Measurements from ENCODE around the gene RPS6KA4. TPM values are rescaled to one million over a fixed set of nuclear protein-coding genes. Genes with fewer than 3 reads are reported as not detected.

Gene RPS6KA4
- total RNA-seq, 2 experiments from 2014 or later = 13.4 to 16.7 TPM

DNA sequence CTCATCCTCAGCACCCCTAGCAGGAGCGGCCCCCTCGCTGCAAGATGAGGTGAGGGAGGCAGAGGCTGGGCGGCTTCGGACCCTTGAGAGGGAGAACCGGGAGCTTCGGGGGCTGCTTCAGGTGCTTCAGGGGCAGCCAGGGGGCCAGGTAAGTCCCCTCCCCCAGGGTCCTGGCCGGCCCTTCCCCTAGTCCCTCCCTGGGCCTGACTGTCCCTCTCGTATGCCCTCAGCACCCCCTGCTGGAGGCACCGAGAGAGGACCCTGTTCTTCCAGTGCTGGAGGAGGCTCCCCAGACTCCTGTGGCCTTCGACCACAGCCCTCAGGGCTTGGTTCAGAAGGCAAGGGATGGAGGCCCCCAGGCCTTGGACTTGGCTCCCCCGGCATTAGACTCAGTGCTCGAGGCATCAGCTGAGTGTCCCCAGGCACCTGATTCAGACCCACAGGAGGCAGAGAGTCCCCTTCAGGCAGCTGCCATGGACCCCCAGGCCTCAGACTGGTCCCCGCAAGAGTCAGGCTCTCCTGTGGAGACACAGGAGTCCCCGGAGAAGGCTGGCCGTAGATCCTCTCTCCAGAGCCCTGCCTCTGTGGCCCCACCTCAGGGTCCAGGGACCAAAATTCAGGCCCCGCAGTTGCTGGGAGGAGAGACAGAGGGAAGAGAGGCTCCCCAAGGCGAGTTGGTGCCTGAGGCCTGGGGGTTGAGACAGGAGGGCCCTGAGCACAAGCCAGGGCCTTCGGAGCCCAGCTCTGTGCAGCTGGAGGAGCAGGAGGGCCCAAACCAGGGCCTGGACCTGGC, 15.0 kb upstream of the RPS6KA4 start:
- CTCF ChIA-PET (ENCODE audit: unreplicated experiment) = no interaction called here
- H3K36me3 ChIP-seq (ENCODE audit: insufficient read depth, low read length) = peaks cover 29% of the 10 kb centered on the region
- no peak overlapping the region for H3K4me3 ChIP-seq (ENCODE audit: low read depth, low read length, poor library complexity, severe bottlenecking)
- no peaks in the 10 kb centered on the region for H3K9me3 ChIP-seq (ENCODE audit: low read length)
- H3K79me2 ChIP-seq (ENCODE audit: insufficient read depth, low read depth, low read length) = peaks cover 9% of the 10 kb centered on the region; the same call in 1 of the 2 replicates
- TF ChIP-seq EZH2phosphoT487 (IDR thresholded peaks at IDR 0.05; ENCODE audit: borderline replicate concordance, low read depth, low read length) = no peak
- TF ChIP-seq, protein P1, sequence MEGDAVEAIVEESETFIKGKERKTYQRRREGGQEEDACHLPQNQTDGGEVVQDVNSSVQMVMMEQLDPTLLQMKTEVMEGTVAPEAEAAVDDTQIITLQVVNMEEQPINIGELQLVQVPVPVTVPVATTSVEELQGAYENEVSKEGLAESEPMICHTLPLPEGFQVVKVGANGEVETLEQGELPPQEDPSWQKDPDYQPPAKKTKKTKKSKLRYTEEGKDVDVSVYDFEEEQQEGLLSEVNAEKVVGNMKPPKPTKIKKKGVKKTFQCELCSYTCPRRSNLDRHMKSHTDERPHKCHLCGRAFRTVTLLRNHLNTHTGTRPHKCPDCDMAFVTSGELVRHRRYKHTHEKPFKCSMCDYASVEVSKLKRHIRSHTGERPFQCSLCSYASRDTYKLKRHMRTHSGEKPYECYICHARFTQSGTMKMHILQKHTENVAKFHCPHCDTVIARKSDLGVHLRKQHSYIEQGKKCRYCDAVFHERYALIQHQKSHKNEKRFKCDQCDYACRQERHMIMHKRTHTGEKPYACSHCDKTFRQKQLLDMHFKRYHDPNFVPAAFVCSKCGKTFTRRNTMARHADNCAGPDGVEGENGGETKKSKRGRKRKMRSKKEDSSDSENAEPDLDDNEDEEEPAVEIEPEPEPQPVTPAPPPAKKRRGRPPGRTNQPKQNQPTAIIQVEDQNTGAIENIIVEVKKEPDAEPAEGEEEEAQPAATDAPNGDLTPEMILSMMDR (conservative IDR thresholded peaks at IDR 0.05; ENCODE audit: low read length) = peak; percentile 49
- no peaks in the 10 kb centered on the region for H4K20me1 ChIP-seq (ENCODE audit: insufficient read depth, low read length)
- no peak overlapping the region for H3K27ac ChIP-seq (ENCODE audit: low read depth, low read length, poor library complexity, severe bottlenecking)
- no peak overlapping the region for H2AFZ ChIP-seq (ENCODE audit: low read length)
- BruUV-seq (replicated peaks) = no TSS peak
- H3K9me2 ChIP-seq (ENCODE audit: insufficient read depth, low read length) = no peaks in the 10 kb centered on the region
- peaks cover 26% of the 10 kb centered on the region for H3K4me1 ChIP-seq (ENCODE audit: insufficient read depth, low read length, poor library complexity, severe bottlenecking)
- intact Hi-C loops (cut with micrococcal nuclease; ENCODE audit: unreplicated experiment) = no loop called here
- POLR2A ChIA-PET = interaction anchor here (0.6 kb wide), 1 partner anchor 159 kb away, joined by 3 read pairs; no protein-coding TSS in a partner anchor
- no peak for DNase-seq (ENCODE audit: low spot score)
- H3K4me2 ChIP-seq (ENCODE audit: low read length) = no peak overlapping the region

DNA sequence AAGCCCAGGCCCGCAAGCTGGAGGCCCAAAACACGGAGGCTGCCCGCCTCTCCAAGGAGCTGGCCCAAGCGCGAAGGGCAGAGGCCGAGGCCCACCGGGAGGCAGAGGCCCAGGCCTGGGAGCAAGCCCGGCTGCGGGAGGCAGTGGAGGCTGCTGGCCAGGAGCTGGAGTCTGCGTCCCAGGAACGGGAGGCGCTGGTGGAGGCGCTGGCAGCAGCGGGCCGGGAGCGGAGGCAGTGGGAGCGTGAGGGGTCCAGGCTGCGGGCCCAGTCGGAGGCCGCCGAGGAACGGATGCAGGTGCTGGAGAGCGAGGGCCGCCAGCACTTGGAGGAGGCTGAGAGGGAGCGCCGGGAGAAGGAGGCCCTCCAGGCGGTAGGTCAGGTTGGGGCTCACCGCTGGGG, 14.2 kb upstream of the RPS6KA4 start:
- ChIA-PET CTCF (ENCODE audit: unreplicated experiment) (no interaction called here), POLR2A (no interaction called here)
- Histone ChIP-seq H3K4me2 (ENCODE audit: low read length) (no peak overlapping the region), H3K27ac (ENCODE audit: low read depth, low read length, poor library complexity, severe bottlenecking) (no peak overlapping the region), H3K9me3 (ENCODE audit: low read length) (no peaks in the 10 kb centered on the region), H3K9me2 (ENCODE audit: insufficient read depth, low read length) (no peaks in the 10 kb centered on the region), H3K4me1 (ENCODE audit: insufficient read depth, low read length, poor library complexity, severe bottlenecking) (peaks cover 21% of the 10 kb centered on the region), H3K36me3 (ENCODE audit: insufficient read depth, low read length) (peaks cover 29% of the 10 kb centered on the region), H2AFZ (ENCODE audit: low read length) (no peak overlapping the region), H3K4me3 (ENCODE audit: low read depth, low read length, poor library complexity, severe bottlenecking) (no peak overlapping the region), H4K20me1 (ENCODE audit: insufficient read depth, low read length) (no peaks in the 10 kb centered on the region), H3K79me2 (ENCODE audit: insufficient read depth, low read depth, low read length) (peaks cover under 1% of the 10 kb centered on the region; the same call in 1 of the 2 replicates)
- TF ChIP-seq EZH2phosphoT487 (IDR thresholded peaks at IDR 0.05; ENCODE audit: borderline replicate concordance, low read depth, low read length) = no peak
- TF ChIP-seq, protein P1 (conservative IDR thresholded peaks at IDR 0.05; ENCODE audit: low read length) = no peak
- no TSS peak for BruUV-seq (replicated peaks)
- no peak for DNase-seq (ENCODE audit: low spot score)
- intact Hi-C loops (cut with micrococcal nuclease; ENCODE audit: unreplicated experiment) = no loop called here

DNA sequence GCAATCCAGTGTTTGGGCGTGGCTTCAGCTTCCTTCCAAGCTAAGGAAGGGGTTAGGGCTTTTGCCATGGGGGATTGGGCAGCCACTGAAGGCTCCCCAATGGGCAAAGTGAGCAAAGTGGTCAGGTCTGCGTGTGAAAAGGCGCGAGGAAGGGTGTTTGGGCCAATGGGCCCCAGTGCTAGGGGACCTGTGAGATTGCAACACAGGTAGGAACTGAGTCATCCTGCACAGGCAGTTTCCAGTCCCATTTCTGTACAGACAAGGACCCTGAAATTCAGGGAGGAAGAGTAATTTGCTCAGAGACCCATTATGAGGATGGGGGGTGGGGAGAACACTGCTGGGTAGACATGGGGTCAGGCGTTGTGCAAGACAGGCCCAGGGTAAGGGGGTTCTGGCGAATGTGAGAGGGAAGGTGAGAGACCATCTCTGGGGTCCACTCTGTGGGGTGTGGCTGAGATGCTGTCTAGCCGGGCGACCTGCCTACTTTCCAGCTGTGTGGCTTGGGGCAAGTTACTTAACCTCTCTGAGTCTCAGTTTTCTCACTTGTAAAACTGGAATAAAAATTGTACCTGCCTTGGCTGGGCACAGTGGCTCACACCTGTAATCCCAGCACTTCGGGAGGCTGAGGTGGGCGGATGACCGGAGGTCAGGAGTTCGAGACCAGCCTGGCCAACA, 11.6 kb upstream of the RPS6KA4 start:
- BruUV-seq (replicated peaks) = no TSS peak

More for the DNA sequence above, 11.6 kb upstream of the RPS6KA4 start:
- H3K27ac ChIP-seq (ENCODE audit: low read depth, low read length, poor library complexity, severe bottlenecking) = no peak overlapping the region
- intact Hi-C loops (cut with micrococcal nuclease; ENCODE audit: unreplicated experiment) = no loop called here
- peaks cover 4% of the 10 kb centered on the region for H3K4me1 ChIP-seq (ENCODE audit: insufficient read depth, low read length, poor library complexity, severe bottlenecking)
- TF ChIP-seq, protein P1 (conservative IDR thresholded peaks at IDR 0.05; ENCODE audit: low read length) = no peak
- TF ChIP-seq EZH2phosphoT487 (IDR thresholded peaks at IDR 0.05; ENCODE audit: borderline replicate concordance, low read depth, low read length) = no peak
- no peaks in the 10 kb centered on the region for H3K79me2 ChIP-seq (ENCODE audit: insufficient read depth, low read depth, low read length)
- no peaks in the 10 kb centered on the region for H3K9me2 ChIP-seq (ENCODE audit: insufficient read depth, low read length)
- POLR2A ChIA-PET = no interaction called here
- peaks cover 29% of the 10 kb centered on the region for H3K36me3 ChIP-seq (ENCODE audit: insufficient read depth, low read length)
- no peak overlapping the region for H2AFZ ChIP-seq (ENCODE audit: low read length)
- no peak for DNase-seq (ENCODE audit: low spot score)
- H4K20me1 ChIP-seq (ENCODE audit: insufficient read depth, low read length) = no peaks in the 10 kb centered on the region
- H3K4me3 ChIP-seq (ENCODE audit: low read depth, low read length, poor library complexity, severe bottlenecking) = no peak overlapping the region
- no peak overlapping the region for H3K4me2 ChIP-seq (ENCODE audit: low read length)
- CTCF ChIA-PET (ENCODE audit: unreplicated experiment) = no interaction called here
- no peaks in the 10 kb centered on the region for H3K9me3 ChIP-seq (ENCODE audit: low read length)

Data from OCI-LY7 (cell line).